Calu3 (cell line): ENCODE results near the gene ADGRV1. TPM values are rescaled to one million over a fixed set of nuclear protein-coding genes. Genes with fewer than 3 reads are reported as not detected.
"Not testable (repeated sequence)": the region's sequence is repeated elsewhere in the genome, so short reads cannot be mapped to it uniquely, and the experiment has no call there.

ENCODE experiments used
- BruUV-seq: library from RNA; stranded (reverse); fragments of 400-500 nt; replicated peaks from 2 replicates; lab custom pipeline; 2021; lab: Mats Ljungman, UMichigan
- CTCF ChIA-PET: fragments of 300-600 bp; sonication (Branson Sonifier 250); formaldehyde crosslinking; loops from one replicate; lab custom pipeline; 2022; ENCODE audit warnings: antibody characterized with exemption; lab: Charles Lee
- DNase-seq: peaks from one replicate; pipeline ENCODE4 v3.0.0; 2022
- H3K27ac Mint-ChIP-seq: one replicate; pipeline ENCODE4 v1.8.0; 2022; ENCODE audit warnings: mixed read lengths; ENCODE audit not compliant: unreplicated experiment
- H3K27me3 Mint-ChIP-seq: one replicate; pipeline ENCODE4 v1.8.0; 2022; ENCODE audit warnings: mixed read lengths; ENCODE audit not compliant: unreplicated experiment
- H3K36me3 Mint-ChIP-seq: one replicate; pipeline ENCODE4 v1.8.0; 2022; ENCODE audit warnings: mild to moderate bottlenecking, moderate library complexity, mixed read lengths; ENCODE audit not compliant: insufficient read depth, unreplicated experiment
- H3K4me1 Mint-ChIP-seq: one replicate; pipeline ENCODE4 v1.8.0; 2022; ENCODE audit warnings: mild to moderate bottlenecking, low read depth, mixed read lengths; ENCODE audit not compliant: unreplicated experiment
- H3K4me3 Mint-ChIP-seq: one replicate; pipeline ENCODE4 v1.8.0; 2022; ENCODE audit warnings: mild to moderate bottlenecking, low read depth, moderate library complexity, mixed read lengths; ENCODE audit not compliant: unreplicated experiment
- H3K9me3 Mint-ChIP-seq: one replicate; pipeline ENCODE4 v1.8.0; 2022; ENCODE audit warnings: low read depth, mixed read lengths; ENCODE audit not compliant: unreplicated experiment
- CTCF ChIP-seq: fragments of 200-600 bp; IDR thresholded peaks from one replicate; pipeline ENCODE4 v1.8.0; 2022; ENCODE audit warnings: antibody characterized with exemption; ENCODE audit not compliant: unreplicated experiment
- intact Hi-C: fragments of 100-400 bp; cut with micrococcal nuclease; formaldehyde crosslinking; loops from one replicate; pipeline ENCODE4 v1.10.0; 2022; ENCODE audit not compliant: unreplicated experiment
- total RNA-seq: library from RNA; stranded (reverse); gene quantifications from 2 replicates; pipeline ENCODE4 v1.2.3, GENCODE V29; 2022

The ADGRV1 gene
- total RNA-seq, 1 experiment from 2014 or later: 1.8 TPM

- Mint-ChIP-seq H3K4me1 (no peaks in the 10 kb centered on the region), H3K4me3 (no peak overlapping the region), H3K9me3 (no peaks in the 10 kb centered on the region), H3K36me3 (no peaks in the 10 kb centered on the region), H3K27ac (no peak overlapping the region), H3K27me3 (no peaks in the 10 kb centered on the region)
- no peak for TF ChIP-seq CTCF
- CTCF ChIA-PET: interaction anchor here (0.6 kb wide), 1 partner anchor 1904 kb away, joined by 5 read pairs; the partner anchor contains the start of gene MEF2C
- DNase-seq: no peak
- intact Hi-C loops: no loop called here
- BruUV-seq: no TSS peak
These were observed 228.2 kb downstream of the ADGRV1 start for GRCh38 chr5:90786756-90787155.

DNA sequence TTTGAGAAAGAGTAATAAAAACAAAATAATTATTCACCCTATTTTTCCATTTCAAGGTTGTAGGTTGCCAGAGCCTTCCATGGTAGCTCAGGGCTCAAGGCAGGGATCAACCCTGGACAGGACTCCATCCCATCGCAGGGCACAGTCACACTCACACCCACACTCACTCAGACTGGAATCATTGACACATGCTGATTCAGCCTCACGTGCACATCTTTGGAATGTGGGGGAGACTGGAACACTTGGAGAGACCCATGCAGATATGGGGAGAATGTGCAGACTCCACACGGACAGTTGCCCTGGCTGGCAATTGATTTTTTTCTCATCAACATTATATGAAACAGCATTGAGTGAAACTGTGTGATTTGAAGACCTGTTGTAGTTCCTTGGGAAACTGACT is 234.1 kb downstream of the ADGRV1 start:
- Mint-ChIP-seq H3K4me3 (no peak overlapping the region), H3K9me3 (peaks cover 8% of the 10 kb centered on the region), H3K4me1 (no peaks in the 10 kb centered on the region), H3K27me3 (no peaks in the 10 kb centered on the region), H3K27ac (no peak overlapping the region), H3K36me3 (no peaks in the 10 kb centered on the region)
- TF ChIP-seq CTCF: no peak
- intact Hi-C loops: no loop called here
- CTCF ChIA-PET: interaction anchor here (1.4 to 1.8 kb wide), 4 partner anchors 9 to 627 kb away, joined by 4 read pairs; no protein-coding TSS in a partner anchor
- no peak for DNase-seq
- no TSS peak for BruUV-seq

DNA sequence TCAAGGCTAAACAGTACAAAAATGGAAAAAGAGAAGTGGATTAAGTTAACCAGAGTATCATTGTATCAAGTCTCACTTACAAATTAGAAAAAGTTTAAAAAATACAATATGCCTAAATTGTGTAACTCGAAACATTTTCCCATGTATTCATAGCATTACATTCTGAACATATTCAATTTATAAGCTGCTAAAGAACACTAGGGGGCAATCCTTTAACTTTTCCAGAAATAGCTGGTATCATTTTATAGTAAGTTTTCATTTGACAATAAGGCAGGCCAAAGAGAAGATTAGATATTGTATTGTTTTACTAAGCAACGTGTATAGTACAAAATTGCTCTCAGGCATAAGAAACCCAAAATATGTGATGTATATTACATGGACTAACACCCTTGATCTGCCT is 234.6 kb downstream of the ADGRV1 start:
- H3K36me3 Mint-ChIP-seq: no peaks in the 10 kb centered on the region
- intact Hi-C loops: no loop called here
- no TSS peak for BruUV-seq
- no peak overlapping the region for H3K4me3 Mint-ChIP-seq
- no peak overlapping the region for H3K27ac Mint-ChIP-seq
- H3K9me3 Mint-ChIP-seq: peaks cover 11% of the 10 kb centered on the region
- DNase-seq: no peak
- no peaks in the 10 kb centered on the region for H3K4me1 Mint-ChIP-seq
- H3K27me3 Mint-ChIP-seq: no peaks in the 10 kb centered on the region
- TF ChIP-seq CTCF: no peak
- CTCF ChIA-PET: interaction anchor here (0.6 to 1.8 kb wide), 6 partner anchors 10 to 1987 kb away, joined by 3 to 8 read pairs (median 4); no protein-coding TSS in a partner anchor

- not testable (repeated sequence) for BruUV-seq
- CTCF ChIA-PET: interaction anchor here (0.7 kb wide), 1 partner anchor 9 kb away, joined by 3 read pairs; no protein-coding TSS in a partner anchor
- H3K9me3 Mint-ChIP-seq: peaks cover 11% of the 10 kb centered on the region
These were observed 238.3 kb downstream of the ADGRV1 start for GRCh38 chr5:90796919-90797318.

GRCh38 chr5:90800082-90800481 is 241.5 kb downstream of the ADGRV1 start:
- DNase-seq, BruUV-seq, H3K27me3 Mint-ChIP-seq, CTCF ChIA-PET, H3K27ac Mint-ChIP-seq, H3K4me1 Mint-ChIP-seq, intact Hi-C loops, H3K36me3 Mint-ChIP-seq, H3K4me3 Mint-ChIP-seq: not testable (repeated sequence)
- H3K9me3 Mint-ChIP-seq: peaks cover 11% of the 10 kb centered on the region

More at GRCh38 chr5:90796919-90797318, 238.3 kb downstream of the ADGRV1 start:
- DNase-seq, H3K36me3 Mint-ChIP-seq, H3K4me1 Mint-ChIP-seq, H3K4me3 Mint-ChIP-seq, H3K27ac Mint-ChIP-seq, H3K27me3 Mint-ChIP-seq, intact Hi-C loops: not testable (repeated sequence)

DNA sequence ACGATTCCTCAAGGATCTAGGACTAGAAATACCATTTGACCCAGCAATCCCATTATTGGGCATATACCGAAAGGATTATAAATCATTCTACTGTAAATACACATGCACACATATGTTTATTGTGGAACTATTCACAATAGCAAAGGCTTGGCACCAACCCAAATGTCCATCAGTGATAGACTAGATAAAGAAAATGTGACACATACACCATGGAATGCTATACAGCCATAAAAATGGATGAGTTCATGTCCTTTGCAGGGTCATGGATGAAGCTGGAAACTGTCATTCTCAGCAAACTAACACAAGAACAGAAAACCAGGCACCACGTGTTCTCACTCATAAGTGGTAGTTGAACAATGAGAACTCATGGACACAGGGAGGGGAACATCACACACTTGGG is 241.9 kb downstream of the ADGRV1 start:
- H3K27ac Mint-ChIP-seq, H3K4me1 Mint-ChIP-seq, H3K36me3 Mint-ChIP-seq, H3K4me3 Mint-ChIP-seq, BruUV-seq, H3K27me3 Mint-ChIP-seq, intact Hi-C loops, DNase-seq, CTCF ChIA-PET: not testable (repeated sequence)
- H3K9me3 Mint-ChIP-seq: peaks cover 11% of the 10 kb centered on the region
